AG20443 (cell line): ENCODE measurements around the gene RBFOX2.

ENCODE experiments used
- DNase-seq: peaks from one replicate; pipeline ENCODE4 v3.0.0; 2012; ENCODE audit warnings: low spot score, mixed read lengths

The RBFOX2 gene

DNA sequence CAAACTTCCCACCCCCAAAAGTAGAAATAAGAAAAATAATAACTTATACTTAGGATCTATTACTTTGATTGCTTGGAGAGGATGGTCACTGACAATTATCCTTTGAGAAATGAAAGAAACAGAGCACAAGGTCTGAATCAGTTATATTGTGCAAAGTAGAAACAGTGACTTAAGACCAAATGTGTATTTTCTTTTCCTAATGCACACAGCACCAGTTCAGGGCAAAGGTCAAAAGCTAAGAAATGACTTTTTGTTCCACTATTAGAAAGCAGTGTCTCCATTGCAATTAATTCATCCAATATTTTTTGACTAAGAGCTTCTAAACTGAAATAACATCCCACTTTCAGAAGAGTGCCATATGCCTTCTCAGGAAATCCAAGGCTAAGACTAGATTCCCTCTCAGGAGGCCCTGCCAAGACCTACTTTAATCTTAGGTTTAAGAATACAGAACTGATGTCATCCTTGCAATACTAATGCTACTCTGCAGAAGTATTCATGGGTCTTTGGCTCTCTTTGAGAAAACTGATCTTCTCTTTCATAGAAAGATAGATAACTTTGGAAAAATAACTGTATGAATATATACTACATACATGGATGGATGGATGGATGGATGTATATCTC lies 164.0 kb downstream of the RBFOX2 start:
- no peak for DNase-seq

DNA sequence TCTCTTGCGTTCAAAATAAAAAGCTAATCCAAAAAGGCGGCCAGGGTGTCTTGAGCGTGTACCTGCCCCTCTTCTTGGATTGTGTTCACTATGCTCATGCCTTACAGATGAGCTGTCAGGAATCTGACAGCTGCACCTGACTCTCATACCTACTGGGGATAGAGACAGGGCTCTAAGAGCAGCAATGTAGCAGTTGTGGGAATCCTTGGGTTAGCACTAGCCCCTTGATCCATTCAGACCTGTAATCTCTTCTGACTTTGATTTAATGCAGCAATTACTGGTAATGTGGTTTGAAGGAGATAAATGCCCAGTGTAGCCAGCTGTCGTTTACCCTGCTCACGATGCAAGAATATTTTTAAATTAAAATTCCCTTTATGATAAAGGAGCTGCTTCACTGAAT lies 165.2 kb downstream of the RBFOX2 start:
- no peak for DNase-seq

DNA sequence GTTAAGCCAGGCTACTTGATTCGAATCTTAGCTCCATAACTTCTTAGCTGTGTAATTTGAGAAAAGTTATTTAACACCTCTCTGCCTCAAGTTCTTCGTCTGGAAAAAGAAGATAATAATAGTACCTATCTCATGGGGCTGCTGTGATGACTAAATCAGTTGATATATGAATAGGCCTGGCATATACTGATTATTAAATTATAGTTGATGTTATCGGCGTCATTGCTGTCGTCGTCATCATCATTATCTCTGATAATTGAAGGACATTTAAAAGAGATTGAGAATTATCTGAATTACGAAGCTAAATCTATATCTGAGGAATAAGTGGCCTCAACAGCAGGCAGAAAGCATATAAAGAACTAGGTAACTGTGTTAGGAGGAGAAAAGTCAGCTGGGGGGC lies 165.9 kb downstream of the RBFOX2 start:
- no peak for DNase-seq

DNA sequence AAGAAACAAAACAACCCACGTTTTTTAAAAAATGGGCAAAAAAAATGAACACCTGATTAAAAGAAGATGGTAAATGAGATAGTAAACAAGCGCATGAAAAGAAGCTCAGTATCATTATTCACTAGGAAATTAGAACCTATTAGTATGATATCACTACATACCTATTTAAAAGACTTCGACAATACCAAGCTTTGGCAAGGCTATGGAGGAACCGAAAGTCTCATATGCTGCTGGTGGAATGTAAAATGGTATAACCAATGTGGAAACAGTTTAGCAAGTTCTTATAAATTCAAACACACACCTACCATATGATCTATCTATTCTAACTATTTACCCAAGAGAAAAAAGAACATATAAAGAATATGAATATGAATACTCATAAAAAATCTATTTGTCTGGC lies 167.2 kb downstream of the RBFOX2 start:
- DNase-seq = no peak

DNA sequence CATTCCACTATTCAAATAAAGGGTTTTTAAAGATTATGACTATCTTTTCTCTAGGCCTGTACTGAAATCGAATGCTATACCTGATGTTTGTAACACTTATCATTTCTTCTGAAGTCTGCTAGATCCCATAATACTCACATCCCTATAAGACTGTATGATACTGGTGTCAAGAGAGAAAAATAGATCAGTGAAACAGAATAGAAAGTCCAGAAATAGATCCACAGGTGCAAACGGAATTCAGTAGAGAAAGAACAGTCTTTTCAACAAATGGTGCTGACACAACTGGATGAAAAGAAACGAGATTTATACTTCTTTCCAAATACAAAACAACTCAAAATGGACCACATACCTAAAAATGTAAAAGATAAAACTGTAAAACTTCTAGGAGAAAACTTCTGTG lies 167.8 kb downstream of the RBFOX2 start:
- no peak for DNase-seq

DNA sequence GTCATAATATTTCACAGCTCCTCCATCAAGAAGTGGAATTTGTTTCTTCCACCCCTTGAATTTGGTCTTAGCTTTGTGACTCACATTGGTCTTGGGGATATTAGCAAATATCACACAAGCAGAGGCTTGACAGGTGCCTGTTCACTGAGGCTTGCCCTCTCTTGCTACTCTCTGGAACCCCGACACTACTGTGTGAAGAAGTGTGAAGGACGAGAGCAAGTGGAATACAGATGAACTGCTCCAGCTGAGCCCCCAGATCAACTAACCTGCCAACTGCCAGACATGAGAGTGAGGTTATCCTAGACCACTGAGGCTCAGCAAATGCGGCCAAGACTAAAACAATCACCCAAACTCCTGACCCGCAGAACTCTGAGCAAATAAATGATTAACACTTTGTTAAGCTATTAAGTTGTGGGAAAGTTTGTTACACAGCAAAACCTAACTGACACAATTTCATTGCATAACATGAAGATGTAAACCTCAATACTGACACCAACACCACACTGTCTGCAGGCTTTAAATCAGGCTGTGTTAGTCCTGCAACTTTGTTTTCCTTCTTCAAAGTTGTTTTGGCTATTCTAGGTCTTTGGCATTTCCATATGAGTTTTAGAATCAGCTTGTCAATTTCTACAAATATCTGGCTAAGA lies 168.4 kb downstream of the RBFOX2 start:
- no peak for DNase-seq

DNA sequence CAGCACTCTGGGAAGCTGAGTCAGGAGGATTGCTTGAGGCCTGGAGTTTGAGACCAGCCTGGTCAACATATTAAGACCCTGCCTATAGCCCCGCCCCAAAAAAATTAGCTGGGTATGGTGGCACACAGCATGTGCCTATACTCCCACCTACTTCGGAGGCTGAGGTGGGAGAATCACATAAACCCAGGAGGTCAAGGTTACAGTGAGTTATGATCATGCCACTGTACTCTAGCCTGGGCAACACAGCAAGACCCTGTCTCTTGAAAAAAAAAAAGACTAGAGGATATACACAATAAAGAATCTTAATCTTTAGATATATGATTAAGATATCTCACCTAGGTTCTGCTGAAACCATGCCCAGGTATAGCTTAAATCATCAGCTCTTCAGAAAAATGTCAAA lies 174.3 kb downstream of the RBFOX2 start:
- DNase-seq = no peak

DNA sequence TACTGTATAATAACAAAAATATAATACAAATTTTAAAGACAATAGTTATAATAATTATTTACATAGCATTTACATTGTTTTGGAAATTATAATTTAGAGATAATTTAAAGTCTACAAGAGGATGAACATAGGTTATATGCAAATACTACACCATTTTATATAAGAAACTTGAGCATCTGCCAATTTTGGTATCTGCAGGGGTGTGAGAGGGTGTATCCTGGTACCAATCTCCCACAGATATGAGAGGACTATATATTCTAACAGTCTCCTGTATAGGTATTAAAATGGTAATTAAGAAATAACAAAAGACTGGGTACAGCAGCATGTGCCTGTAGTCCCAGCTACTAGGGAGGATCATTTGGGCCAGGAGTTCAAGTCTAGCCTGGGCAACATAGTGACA lies 176.5 kb downstream of the RBFOX2 start:
- DNase-seq = no peak

DNA sequence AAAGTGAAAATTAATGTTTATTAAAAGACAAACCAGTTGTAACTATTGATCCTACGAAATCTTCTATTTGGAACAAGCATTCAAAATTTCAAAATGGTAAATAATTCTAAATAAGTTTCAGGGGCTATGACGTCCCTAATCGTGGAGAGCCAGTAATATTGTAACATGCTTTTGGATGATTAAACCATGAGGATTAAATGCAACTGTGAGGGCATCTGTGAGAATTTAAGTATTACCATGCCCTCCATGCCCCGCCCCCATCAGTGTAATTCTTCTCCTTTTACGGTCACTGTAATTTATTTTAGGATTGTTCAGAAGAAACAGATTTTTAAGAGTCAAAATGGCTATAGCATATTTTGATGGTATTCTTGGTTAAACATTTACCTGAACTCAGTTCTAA lies 177.8 kb downstream of the RBFOX2 start:
- DNase-seq = no peak

DNA sequence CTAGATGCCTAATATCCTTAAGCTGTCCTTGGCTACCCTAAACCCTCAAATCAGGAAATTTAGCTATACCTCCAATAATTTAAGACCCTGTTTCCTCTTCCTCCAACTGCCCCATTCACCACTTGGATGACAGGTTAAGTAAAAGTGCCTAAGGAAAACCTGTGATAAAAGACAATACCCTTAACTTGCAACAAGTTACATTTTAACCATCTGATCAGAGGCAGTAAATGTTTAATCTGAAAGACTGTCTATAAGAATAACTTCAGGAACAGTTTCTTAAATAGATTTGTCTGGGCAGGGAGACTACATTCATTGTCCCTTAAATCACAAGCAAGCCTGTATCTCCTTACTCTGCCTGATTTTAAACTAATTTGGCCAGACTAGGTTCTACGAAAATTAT lies 181.8 kb downstream of the RBFOX2 start:
- no peak for DNase-seq

DNA sequence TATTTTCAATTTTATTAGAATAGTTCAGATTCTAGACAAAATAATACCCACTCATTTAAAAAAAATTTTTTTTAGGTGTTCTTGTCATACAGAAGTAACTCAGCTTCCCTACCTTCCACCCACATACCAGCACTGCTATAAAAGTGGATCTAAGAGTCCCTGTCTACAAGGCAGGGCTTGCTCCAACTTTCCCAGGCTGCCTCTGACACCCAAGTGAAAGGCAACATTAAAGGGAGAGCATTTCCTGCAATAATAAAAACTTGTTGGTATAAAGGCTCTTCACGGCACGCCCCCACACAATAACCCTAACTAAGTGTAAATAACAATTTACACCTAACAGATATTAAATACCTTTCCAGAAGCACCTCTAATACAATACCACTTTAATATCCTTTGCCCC lies 183.7 kb downstream of the RBFOX2 start:
- no peak for DNase-seq

DNA sequence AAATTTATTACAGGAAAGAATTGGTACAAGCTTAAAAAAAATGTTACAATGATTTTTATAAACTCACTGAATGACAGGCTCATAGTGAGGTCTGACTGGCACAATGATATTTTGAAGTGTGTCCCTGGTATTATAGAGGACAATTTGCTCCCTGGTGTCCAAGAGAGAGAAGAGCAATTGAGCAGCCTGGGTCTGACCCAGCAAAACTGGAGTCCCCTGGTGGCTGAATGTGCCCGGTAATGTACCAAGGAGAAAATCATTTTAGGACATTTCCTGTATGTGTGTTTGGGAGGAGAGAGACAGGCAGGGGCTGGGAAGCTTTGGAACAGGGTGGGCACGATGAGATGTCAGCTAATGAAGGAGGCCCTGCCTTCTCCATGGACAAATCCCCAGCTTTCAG lies 185.7 kb downstream of the RBFOX2 start:
- peak; percentile 67 for DNase-seq

DNA sequence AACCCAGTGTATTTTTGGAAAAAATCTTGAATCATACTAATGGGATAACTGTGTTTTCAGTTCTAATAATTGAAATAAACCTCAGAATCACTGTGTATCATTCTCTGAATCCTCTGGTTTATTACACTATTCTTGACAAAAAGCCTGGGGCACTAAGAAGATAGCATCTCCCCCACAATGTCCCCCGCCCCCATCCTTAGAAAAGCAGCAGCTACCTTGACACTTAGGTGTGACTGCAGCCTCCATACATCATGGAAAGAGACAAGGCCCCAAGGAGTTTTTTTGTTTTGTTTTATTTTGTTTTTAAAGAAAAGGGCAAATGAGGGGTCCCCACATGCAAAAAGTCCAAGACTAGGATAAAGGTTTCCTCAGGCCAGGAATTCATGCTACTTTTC lies 186.1 kb downstream of the RBFOX2 start:
- DNase-seq = no peak

DNA sequence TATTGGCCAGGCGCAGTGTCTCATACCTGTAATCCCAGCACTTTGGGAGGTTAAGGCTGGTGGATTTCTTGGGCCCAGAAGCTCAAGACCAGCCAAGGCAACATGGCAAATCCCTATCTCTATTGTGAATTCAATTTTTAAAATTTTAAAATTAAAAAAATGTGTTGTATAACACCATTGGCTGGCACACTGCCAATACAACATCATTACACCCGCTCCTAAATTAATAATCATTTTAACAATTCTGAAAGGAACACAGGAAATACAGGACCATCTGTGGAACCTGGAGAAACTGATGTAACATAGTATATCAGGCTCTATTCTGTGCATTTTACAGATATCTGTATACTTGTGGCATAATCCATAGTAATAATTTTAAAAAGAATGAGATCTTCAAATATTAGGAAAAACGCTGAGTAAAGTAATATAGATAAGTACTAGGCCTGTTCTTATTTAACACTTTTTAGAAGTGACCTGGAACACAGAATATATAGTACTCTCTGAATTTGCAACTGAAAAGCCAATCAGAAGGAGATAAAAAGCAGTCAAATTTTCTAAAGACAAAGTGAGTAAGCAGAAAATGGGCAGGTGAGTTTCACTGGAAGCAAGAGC lies 186.6 kb downstream of the RBFOX2 start:
- DNase-seq = no peak

DNA sequence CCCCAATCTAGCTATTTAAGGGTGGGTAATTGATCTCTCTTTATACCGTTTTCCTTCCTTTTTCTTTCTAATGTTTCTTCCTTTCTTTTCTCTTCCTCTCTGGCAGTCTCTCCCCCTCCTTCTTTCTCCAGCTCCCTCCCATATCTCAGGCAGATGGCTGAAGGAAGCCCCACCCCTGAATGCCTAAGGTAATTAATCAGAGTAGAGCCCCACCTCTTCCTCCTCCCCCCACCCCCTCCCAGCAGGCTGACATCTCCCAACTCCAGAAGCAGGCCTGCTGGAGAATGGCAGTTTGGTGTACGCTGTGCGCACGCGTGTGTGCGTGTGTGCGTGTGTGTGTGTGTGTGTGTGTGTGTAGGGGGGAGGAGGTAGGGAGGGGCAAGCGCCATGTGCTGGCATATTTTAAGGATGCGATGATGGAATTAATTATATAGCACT lies 188.3 kb downstream of the RBFOX2 start:
- peak; percentile 94 for DNase-seq

DNA sequence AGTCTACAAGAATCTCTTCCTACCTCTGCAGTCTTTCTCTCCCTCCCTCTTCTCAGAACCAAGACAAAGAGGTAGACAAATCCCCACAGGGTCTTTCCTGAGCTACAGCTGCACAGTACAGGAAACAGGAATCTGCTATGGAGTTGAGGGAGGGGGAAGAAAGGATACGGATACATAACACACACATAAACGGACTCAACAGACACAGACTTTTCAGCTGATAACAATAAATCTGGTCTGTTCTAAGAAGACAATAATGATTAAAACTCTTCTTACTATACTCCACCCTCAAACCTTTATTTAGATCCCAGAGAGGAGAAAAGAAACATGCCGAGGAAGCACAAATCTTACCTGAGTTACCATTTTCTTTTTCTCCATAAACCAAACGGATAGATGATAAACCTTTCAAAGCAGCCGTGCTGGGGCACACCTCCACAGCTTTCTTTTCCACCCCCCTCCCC lies 188.8 kb downstream of the RBFOX2 start:
- DNase-seq = no peak

DNA sequence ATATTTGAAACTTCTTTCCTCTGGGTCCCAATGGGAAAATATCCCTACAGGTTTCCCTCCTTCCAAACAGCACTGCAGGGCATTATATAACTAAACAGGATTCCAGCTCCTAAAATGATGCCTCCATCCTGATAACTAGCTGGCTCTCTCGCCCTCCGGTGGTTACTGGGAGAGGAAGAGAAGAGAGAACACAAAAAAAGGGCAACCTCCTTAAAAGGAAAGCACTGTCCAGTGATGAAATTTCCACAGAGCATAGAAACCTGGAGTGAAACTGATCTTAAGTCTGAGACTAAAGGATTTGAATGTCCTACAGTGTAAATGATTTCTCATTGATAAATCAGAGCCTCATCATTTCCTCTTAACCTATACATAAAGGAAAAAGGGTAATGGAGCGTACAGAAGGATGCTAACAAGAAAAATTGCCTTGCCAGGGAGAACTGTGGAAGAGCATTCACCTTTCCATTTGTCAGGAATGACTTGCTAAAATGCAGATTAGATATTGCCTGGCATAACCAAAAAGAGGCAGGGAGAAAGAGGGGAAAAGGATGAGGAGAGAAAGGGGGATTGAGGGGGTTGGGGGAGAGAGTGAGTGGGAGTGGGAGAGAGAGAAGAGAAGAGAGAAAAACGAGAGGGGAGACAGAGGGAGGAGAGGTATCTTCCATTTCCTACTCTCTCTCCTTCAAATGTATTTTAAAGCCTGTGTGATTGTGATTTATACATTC lies 189.6 kb downstream of the RBFOX2 start:
- DNase-seq = peak; percentile 50

DNA sequence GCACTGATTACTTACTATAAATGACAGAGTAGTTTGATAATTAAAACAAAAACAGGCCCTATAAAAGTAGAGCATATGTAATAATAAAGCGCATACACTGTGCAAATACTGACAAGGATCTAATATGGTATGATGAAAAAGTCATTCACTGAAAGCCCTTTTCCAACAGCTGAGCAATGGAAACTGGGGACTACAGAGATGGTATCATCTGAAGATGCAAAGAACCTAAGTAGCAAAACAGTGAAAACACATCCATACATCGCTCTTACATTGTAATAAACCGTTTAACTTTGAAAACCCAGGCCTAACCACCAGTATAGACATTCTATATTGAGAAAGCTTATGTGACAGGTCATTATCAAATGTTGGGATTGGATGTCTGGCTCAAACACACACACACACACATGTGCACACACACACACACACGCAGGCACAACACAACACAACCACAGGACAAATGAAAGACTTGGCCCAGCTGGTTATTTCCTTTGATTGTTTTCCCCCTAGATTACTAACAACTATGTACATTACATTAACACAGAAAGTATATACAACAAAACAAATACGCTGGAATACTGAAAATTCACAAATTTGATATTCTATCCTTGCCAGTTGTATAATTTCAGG lies 191.4 kb downstream of the RBFOX2 start:
- no peak for DNase-seq

DNA sequence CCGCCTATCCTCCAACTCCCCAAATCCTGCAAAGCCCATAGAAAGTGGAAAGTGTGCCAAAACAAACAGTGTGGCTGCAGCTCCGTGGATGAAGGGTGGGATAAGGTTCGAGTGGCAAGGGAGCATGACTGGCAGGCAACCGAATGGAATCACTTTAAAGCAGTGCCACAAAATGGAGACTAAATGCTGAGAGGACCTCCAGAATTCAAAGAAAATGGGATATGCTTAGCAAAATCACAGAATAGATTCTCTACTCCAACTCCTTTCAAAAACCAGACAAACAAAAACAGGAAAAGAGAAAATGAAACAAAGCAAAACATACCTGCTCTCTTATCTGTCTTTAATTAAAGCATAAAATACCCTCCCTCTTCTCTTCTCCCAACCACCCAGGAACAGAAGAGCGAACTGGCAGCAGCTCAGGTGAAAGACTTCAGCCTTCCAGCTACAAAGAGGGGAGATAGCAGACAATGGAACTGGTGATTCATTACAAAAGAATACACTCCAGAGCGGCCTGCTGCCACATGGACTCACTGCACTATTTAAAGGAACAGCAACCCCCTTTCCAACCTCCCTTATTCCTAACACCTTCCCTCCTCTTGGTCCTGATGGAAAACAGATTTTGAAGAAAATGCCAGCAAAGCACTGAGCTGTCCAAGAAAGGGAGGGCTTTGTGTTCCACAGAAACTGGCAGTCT lies 192.5 kb downstream of the RBFOX2 start:
- DNase-seq = peak; percentile 76

DNA sequence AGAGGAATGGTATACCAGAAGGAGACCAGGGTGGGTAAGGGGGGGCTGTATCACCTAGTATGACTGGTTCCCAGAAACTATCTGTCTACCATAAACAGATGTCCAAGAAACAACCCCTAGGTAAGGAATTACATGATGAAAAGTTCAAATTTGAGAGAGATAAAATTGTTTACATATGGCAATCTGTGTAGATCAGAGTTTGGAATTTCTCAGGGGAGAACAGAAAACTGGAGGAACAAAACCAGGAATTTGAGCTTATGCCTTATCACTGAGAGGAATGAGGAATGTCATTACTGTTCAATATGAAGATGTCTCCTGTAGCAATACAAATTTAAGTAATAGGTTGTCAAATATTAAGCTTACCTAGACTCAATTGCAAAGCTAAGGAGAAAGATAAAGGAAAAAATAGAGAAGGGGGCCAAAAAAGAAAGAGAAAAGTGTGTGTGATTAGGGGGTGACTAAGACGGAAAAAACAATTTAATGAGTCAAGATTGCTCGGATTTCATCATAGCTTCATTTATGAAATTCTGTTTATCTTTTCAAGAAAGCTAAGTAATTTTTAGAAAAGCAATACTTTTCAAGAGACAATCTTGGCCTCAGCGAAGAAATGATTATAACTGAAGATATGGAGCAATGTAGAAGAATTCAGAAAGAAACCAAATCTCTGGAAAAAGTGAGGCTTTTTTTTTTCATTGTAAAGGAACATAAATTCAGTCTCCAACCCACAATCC lies 193.2 kb downstream of the RBFOX2 start:
- DNase-seq = peak; percentile 14

DNA sequence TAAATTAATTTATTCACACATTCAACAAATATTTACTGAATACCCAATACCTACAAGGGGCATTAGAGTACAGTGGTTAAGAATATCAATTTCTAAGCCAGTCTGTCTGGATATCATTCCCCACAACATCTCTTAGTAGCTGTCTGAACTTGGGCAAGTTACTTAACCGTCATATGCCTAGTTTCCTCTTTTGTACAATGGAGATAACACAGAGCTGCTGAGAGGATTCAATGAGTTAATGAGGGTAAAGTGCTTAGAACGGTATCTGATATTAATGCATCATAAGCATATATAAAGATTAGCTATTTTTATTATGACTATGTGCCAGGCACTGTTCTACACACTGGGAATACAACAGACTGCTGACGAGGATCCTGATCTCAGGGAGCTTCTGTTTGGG lies 194.6 kb downstream of the RBFOX2 start:
- DNase-seq = no peak
